Calu3 (cell line): ENCODE results near the gene PCDHGB7. TPM values are rescaled to one million over a fixed set of nuclear protein-coding genes. Genes with fewer than 3 reads are reported as not detected.

ENCODE experiments used
- BruUV-seq: library from RNA; stranded (reverse); fragments of 400-500 nt; replicated peaks from 2 replicates; lab custom pipeline; 2021; lab: Mats Ljungman, UMichigan
- CTCF ChIA-PET: fragments of 300-600 bp; sonication (Branson Sonifier 250); formaldehyde crosslinking; loops from one replicate; lab custom pipeline; 2022; ENCODE audit warnings: antibody characterized with exemption; lab: Charles Lee
- DNase-seq: peaks from one replicate; pipeline ENCODE4 v3.0.0; 2022
- H3K27ac Mint-ChIP-seq: one replicate; pipeline ENCODE4 v1.8.0; 2022; ENCODE audit warnings: mixed read lengths; ENCODE audit not compliant: unreplicated experiment
- H3K27me3 Mint-ChIP-seq: one replicate; pipeline ENCODE4 v1.8.0; 2022; ENCODE audit warnings: mixed read lengths; ENCODE audit not compliant: unreplicated experiment
- H3K36me3 Mint-ChIP-seq: one replicate; pipeline ENCODE4 v1.8.0; 2022; ENCODE audit warnings: mild to moderate bottlenecking, moderate library complexity, mixed read lengths; ENCODE audit not compliant: insufficient read depth, unreplicated experiment
- H3K4me1 Mint-ChIP-seq: one replicate; pipeline ENCODE4 v1.8.0; 2022; ENCODE audit warnings: mild to moderate bottlenecking, low read depth, mixed read lengths; ENCODE audit not compliant: unreplicated experiment
- H3K4me3 Mint-ChIP-seq: one replicate; pipeline ENCODE4 v1.8.0; 2022; ENCODE audit warnings: mild to moderate bottlenecking, low read depth, moderate library complexity, mixed read lengths; ENCODE audit not compliant: unreplicated experiment
- H3K9me3 Mint-ChIP-seq: one replicate; pipeline ENCODE4 v1.8.0; 2022; ENCODE audit warnings: low read depth, mixed read lengths; ENCODE audit not compliant: unreplicated experiment
- intact Hi-C: fragments of 100-400 bp; cut with micrococcal nuclease; formaldehyde crosslinking; loops from one replicate; pipeline ENCODE4 v1.10.0; 2022; ENCODE audit not compliant: unreplicated experiment
- total RNA-seq: library from RNA; stranded (reverse); gene quantifications from 2 replicates; pipeline ENCODE4 v1.2.3, GENCODE V29; 2022
- TF ChIP-seq, protein P1 (sequence below): fragments of 200-600 bp; IDR thresholded peaks from one replicate; pipeline ENCODE4 v1.8.0; 2022; ENCODE audit warnings: antibody characterized with exemption; ENCODE audit not compliant: unreplicated experiment

The PCDHGB7 gene
- total RNA-seq, 1 experiment from 2014 or later: 13.6 TPM

GRCh38 chr5:141420855-141421488 is 3.5 kb downstream of the PCDHGB7 start, which contains the start of gene PCDHGA11:
Gene PCDHGA11 (plus strand): TSS chr5:141421051. CDS start chr5:141421228, 177 bp downstream.
- BruUV-seq: no TSS peak
- Mint-ChIP-seq H3K4me3 (no peak within 1 kb of the TSS), H3K4me1 (peaks cover 7% of the 10 kb centered on the region), H3K9me3 (peaks cover 20% of the 10 kb centered on the region), H3K27ac (no peak within 1 kb of the TSS), H3K36me3 (peaks cover 30% of the 10 kb centered on the region), H3K27me3 (no peaks in the 10 kb centered on the region)
- TF ChIP-seq, protein P1, sequence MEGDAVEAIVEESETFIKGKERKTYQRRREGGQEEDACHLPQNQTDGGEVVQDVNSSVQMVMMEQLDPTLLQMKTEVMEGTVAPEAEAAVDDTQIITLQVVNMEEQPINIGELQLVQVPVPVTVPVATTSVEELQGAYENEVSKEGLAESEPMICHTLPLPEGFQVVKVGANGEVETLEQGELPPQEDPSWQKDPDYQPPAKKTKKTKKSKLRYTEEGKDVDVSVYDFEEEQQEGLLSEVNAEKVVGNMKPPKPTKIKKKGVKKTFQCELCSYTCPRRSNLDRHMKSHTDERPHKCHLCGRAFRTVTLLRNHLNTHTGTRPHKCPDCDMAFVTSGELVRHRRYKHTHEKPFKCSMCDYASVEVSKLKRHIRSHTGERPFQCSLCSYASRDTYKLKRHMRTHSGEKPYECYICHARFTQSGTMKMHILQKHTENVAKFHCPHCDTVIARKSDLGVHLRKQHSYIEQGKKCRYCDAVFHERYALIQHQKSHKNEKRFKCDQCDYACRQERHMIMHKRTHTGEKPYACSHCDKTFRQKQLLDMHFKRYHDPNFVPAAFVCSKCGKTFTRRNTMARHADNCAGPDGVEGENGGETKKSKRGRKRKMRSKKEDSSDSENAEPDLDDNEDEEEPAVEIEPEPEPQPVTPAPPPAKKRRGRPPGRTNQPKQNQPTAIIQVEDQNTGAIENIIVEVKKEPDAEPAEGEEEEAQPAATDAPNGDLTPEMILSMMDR: no peak
- DNase-seq: no peak
- CTCF ChIA-PET: no interaction called here
- intact Hi-C loops: no loop called here

DNA sequence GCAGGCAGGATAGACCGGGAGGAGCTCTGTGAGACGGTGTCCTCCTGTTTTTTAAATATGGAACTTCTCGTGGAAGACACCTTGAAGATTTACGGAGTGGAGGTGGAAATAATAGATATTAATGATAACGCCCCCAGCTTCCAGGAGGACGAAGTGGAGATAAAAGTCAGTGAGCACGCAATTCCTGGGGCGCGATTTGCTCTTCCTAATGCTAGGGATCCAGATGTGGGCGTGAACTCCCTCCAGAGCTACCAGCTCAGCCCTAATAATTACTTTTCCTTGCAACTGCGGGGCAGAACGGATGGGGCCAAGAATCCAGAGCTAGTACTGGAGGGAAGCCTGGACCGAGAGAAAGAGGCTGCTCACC is 4.0 kb downstream of the PCDHGB7 start:
- CTCF ChIA-PET: no interaction called here
- Mint-ChIP-seq H3K27me3 (no peaks in the 10 kb centered on the region), H3K27ac (no peak overlapping the region), H3K4me1 (peaks cover 7% of the 10 kb centered on the region), H3K4me3 (no peak overlapping the region), H3K9me3 (peaks cover 20% of the 10 kb centered on the region), H3K36me3 (peaks cover 30% of the 10 kb centered on the region)
- DNase-seq: no peak
- TF ChIP-seq, protein P1: no peak
- BruUV-seq: no TSS peak
- intact Hi-C loops: no loop called here

- H3K27me3 Mint-ChIP-seq: no peaks in the 10 kb centered on the region
- intact Hi-C loops: no loop called here
- H3K4me3 Mint-ChIP-seq: no peak overlapping the region
- TF ChIP-seq, protein P1: no peak
- no peak for DNase-seq
- CTCF ChIA-PET: no interaction called here
- H3K9me3 Mint-ChIP-seq: peaks cover 22% of the 10 kb centered on the region
- BruUV-seq: no TSS peak
- H3K36me3 Mint-ChIP-seq: peaks cover 24% of the 10 kb centered on the region
- H3K27ac Mint-ChIP-seq: no peak overlapping the region
- peaks cover 4% of the 10 kb centered on the region for H3K4me1 Mint-ChIP-seq
Measured at GRCh38 chr5:141422742-141423291, 5.3 kb downstream of the PCDHGB7 start.

- DNase-seq: no peak
- CTCF ChIA-PET: no interaction called here
- BruUV-seq: no TSS peak
- Mint-ChIP-seq H3K9me3 (peaks cover 28% of the 10 kb centered on the region), H3K36me3 (peaks cover 20% of the 10 kb centered on the region), H3K27me3 (no peaks in the 10 kb centered on the region), H3K27ac (no peak overlapping the region), H3K4me3 (no peak overlapping the region), H3K4me1 (no peaks in the 10 kb centered on the region)
- intact Hi-C loops: no loop called here
- TF ChIP-seq, protein P1: no peak
Measured at GRCh38 chr5:141427783-141428426, 10.4 kb downstream of the PCDHGB7 start.
